Measurements from ENCODE around the gene GALNTL6.

GALNTL6 gene

DNA sequence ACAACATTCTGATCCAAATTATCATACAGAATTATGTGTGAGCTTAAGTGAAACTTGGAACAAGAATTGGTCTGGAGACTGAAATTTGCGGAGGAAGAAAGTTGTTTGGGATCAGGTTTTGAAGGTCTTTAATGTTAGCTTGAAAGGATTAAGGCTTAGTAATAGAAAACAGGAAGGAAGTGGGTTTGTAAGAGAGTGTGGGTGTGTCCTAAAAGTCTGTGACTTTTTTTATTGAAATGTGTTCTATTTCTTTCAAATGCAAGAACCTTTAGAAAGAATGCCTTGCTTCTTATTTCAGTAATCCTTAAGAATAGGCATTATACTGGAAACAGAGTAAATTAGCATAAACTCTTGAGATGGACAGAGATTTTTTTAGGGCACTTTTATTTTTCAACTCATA is 198.0 kb downstream of the GALNTL6 start:
- DNase-seq (ENCODE audit: insufficient read length, low spot score) (no peak), FAIRE-seq (no peak)
- TF ChIP-seq TAF1 (IDR thresholded peaks at IDR 0.05; ENCODE audit: low read depth, low read length) (no peak), PAX5 (IDR thresholded peaks at IDR 0.05; ENCODE audit: insufficient read depth, low read length, severe bottlenecking) (no peak)

DNA sequence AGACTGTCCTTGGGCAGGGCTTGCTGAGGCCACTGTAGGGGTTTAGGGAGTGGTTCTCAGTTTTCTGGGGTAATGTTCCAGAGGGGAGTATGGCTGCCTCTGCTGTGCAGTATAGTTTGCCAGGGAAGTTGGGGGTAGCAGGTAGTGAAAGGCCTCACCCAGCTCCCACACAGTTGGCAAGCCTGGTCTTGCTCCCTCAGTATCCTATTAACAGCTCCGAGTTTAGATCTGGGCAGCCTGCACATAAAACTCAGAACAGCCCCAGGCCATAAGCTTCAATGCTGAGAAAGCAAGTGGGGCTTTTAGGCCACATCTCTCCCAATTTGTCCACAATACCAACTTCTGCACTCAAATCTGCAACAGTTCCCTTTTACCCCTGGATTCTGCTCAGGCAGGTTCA is 205.2 kb downstream of the GALNTL6 start:
- TF ChIP-seq POU2F2 (IDR thresholded peaks at IDR 0.05; ENCODE audit: low read depth, low read length) = no peak
- TF ChIP-seq SPI1 (IDR thresholded peaks at IDR 0.05; ENCODE audit: low read depth, low read length) = no peak
- no peak for TF ChIP-seq POLR2A (IDR thresholded peaks at IDR 0.05; ENCODE audit: low read depth, low read length)
- no peak for TF ChIP-seq POLR2AphosphoS5 (IDR thresholded peaks at IDR 0.05; ENCODE audit: low read depth, low read length)
- TF ChIP-seq PAX5 (IDR thresholded peaks at IDR 0.05; ENCODE audit: insufficient read depth, low read length, severe bottlenecking) = no peak
- no peak for TF ChIP-seq TAF1 (IDR thresholded peaks at IDR 0.05; ENCODE audit: low read depth, low read length)
- FAIRE-seq (no peak), DNase-seq (ENCODE audit: insufficient read length, low spot score) (no peak)

DNA sequence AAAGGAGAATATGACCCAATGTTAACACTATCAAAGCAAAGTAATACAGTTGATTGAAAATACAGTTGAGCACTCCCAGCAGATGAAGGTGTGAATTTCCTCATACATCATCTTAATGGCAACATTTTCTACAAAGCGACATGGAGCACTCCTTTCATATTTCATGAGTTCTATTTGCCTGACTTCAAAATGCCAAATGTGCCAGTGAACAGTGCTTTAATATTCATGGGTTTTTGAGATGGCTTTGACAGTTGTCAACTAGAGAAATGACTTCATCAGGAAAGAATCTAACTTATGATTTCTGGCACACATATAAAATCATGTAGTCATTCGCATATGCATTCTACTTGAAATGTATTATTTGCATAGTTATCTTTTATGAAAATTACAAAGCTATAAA is 222.4 kb downstream of the GALNTL6 start:
- FAIRE-seq (no peak), DNase-seq (ENCODE audit: insufficient read length, low spot score) (no peak)
- TF ChIP-seq TAF1 (IDR thresholded peaks at IDR 0.05; ENCODE audit: low read depth, low read length) = no peak
- no peak for TF ChIP-seq SPI1 (IDR thresholded peaks at IDR 0.05; ENCODE audit: low read depth, low read length)
- TF ChIP-seq POLR2A (IDR thresholded peaks at IDR 0.05; ENCODE audit: low read depth, low read length) = no peak
- no peak for TF ChIP-seq PAX5 (IDR thresholded peaks at IDR 0.05; ENCODE audit: insufficient read depth, low read length, severe bottlenecking)
- TF ChIP-seq POU2F2 (IDR thresholded peaks at IDR 0.05; ENCODE audit: low read depth, low read length) = no peak

DNA sequence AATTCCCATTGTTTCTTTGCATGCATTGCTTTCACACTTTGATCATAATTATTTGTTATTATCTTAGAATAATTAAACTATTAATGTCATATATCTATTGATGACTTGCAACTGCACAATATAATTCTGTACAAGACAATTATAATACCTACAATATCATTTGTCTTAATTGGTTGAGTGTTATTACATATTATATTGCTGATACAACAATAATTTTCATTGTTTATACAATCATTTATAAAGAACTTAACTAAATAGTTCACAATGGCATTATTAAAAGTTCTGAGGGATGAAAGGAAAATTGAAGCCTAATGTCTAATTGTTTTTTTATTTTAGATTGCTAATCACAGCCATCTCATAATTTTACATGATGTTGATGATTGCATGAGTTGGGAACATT is 227.6 kb downstream of the GALNTL6 start:
- FAIRE-seq = no peak
- no peak for DNase-seq (ENCODE audit: insufficient read length, low spot score)
- TF ChIP-seq PAX5 (IDR thresholded peaks at IDR 0.05; ENCODE audit: insufficient read depth, low read length, severe bottlenecking) (no peak), POLR2A (IDR thresholded peaks at IDR 0.05; ENCODE audit: low read depth, low read length) (no peak), SPI1 (IDR thresholded peaks at IDR 0.05; ENCODE audit: low read depth, low read length) (no peak), TAF1 (IDR thresholded peaks at IDR 0.05; ENCODE audit: low read depth, low read length) (no peak), POLR2AphosphoS5 (IDR thresholded peaks at IDR 0.05; ENCODE audit: low read depth, low read length) (no peak), POU2F2 (IDR thresholded peaks at IDR 0.05; ENCODE audit: low read depth, low read length) (no peak)

DNA sequence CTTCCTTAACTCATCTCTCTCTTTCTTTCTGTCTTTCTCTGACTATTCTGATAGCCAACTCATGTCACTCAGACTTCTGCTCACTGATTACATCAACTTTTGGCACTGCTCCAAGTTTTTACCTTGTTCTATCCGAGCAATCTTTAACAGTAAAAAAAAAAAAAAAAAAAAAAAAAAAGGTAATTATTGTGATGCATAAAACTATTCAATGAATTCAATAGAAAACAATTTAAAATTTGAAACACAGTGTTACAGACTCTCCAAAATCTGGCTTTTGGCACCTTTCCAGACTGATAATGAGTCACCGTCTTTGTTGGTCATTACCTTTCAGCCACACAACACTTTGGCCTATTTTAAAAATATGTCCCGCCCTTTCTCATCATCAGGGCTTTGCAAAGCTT is 229.5 kb downstream of the GALNTL6 start:
- DNase-seq (ENCODE audit: insufficient read length, low spot score) (no peak), FAIRE-seq (no peak)
- TF ChIP-seq POLR2A (IDR thresholded peaks at IDR 0.05; ENCODE audit: low read depth, low read length) (no peak), TAF1 (IDR thresholded peaks at IDR 0.05; ENCODE audit: low read depth, low read length) (no peak), PAX5 (IDR thresholded peaks at IDR 0.05; ENCODE audit: insufficient read depth, low read length, severe bottlenecking) (no peak), SPI1 (IDR thresholded peaks at IDR 0.05; ENCODE audit: low read depth, low read length) (no peak), POU2F2 (IDR thresholded peaks at IDR 0.05; ENCODE audit: low read depth, low read length) (no peak), POLR2AphosphoS5 (IDR thresholded peaks at IDR 0.05; ENCODE audit: low read depth, low read length) (no peak)

DNA sequence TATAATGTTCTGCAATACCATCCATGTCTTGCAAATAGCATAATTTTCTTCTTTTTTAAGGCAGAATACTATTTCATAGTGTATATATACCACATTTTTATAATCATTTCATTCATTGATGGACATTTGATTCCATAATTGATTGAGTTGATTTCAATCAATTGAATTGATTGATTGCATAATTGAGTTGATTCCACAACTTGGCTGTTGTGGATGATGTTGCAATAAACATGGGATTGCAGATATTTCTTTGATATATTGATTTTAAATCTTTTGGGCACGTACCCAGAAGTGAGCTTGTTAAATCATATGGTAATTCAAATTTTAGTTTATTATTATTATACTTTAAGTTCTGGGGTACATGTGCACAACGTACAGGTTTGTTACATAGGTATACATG is 232.8 kb downstream of the GALNTL6 start:
- FAIRE-seq (no peak), DNase-seq (ENCODE audit: insufficient read length, low spot score) (no peak)
- TF ChIP-seq PAX5 (IDR thresholded peaks at IDR 0.05; ENCODE audit: insufficient read depth, low read length, severe bottlenecking) (no peak), POLR2A (IDR thresholded peaks at IDR 0.05; ENCODE audit: low read depth, low read length) (no peak), SPI1 (IDR thresholded peaks at IDR 0.05; ENCODE audit: low read depth, low read length) (no peak), POU2F2 (IDR thresholded peaks at IDR 0.05; ENCODE audit: low read depth, low read length) (no peak), POLR2AphosphoS5 (IDR thresholded peaks at IDR 0.05; ENCODE audit: low read depth, low read length) (no peak), TAF1 (IDR thresholded peaks at IDR 0.05; ENCODE audit: low read depth, low read length) (no peak)

DNA sequence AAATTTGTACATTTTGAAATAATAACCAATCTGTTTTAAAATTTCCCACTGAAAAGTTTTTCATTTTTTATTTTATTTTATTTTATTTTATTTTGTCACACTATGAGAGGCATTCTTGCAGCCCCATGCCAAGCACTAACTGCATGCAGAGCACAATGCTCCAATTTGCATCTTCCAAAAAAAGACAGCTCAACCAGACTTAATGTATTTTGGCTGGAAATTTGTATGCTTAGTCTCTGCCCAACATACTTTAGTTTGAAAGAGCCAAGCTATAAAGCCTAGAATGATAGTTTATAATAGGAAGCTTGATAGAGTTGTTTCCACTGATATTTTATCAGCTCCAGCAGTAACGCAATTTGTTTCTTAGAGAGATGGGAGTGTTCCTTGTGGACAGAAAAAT is 235.5 kb downstream of the GALNTL6 start:
- TF ChIP-seq POLR2AphosphoS5 (IDR thresholded peaks at IDR 0.05; ENCODE audit: low read depth, low read length) = no peak
- TF ChIP-seq PAX5 (IDR thresholded peaks at IDR 0.05; ENCODE audit: insufficient read depth, low read length, severe bottlenecking) = no peak
- no peak for TF ChIP-seq POU2F2 (IDR thresholded peaks at IDR 0.05; ENCODE audit: low read depth, low read length)
- no peak for TF ChIP-seq SPI1 (IDR thresholded peaks at IDR 0.05; ENCODE audit: low read depth, low read length)
- TF ChIP-seq TAF1 (IDR thresholded peaks at IDR 0.05; ENCODE audit: low read depth, low read length) = no peak
- no peak for TF ChIP-seq POLR2A (IDR thresholded peaks at IDR 0.05; ENCODE audit: low read depth, low read length)
- DNase-seq (ENCODE audit: insufficient read length, low spot score) = no peak
- FAIRE-seq = no peak

DNA sequence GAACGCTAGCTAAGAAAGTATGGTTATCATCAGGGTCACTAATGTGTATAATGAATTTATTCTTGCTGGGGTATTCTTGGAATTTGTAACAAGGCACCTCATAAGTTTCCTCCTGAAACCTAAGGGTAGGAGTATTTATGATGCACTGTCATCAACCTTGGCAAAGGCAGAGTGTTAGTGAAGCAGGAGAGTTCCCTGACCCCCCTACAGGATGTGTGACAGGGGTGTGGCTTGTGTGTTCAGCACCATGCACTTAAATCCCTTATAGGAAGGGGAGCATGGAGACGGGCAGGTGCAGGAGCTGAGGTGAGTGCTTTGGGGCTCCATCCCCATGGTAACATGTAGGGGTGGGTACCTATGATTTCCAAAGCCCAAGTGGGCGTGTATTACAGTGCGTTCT is 237.7 kb downstream of the GALNTL6 start:
- DNase-seq (ENCODE audit: insufficient read length, low spot score) = no peak
- FAIRE-seq = no peak
- no peak for TF ChIP-seq TAF1 (IDR thresholded peaks at IDR 0.05; ENCODE audit: low read depth, low read length)

DNA sequence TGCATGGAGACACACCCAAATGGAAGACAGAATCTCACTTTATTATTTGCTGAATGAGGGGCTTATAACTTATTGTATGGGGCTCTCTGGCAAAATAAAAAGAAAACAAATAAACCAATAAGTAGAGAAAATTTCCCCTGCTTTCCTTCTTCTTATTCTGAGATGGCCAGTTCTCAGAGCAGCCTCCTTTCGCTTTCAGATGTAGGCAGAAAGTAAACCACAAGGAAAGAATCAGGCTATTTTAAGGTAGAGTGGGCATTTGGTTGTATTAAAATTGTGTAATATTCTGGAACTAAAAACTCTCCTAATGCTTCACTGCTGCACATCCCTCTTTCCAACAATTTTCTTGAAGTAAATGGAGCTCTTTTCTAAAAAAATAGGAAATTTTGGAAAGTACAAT is 241.8 kb downstream of the GALNTL6 start:
- TF ChIP-seq POU2F2 (IDR thresholded peaks at IDR 0.05; ENCODE audit: low read depth, low read length) (no peak), TAF1 (IDR thresholded peaks at IDR 0.05; ENCODE audit: low read depth, low read length) (no peak), SPI1 (IDR thresholded peaks at IDR 0.05; ENCODE audit: low read depth, low read length) (no peak), PAX5 (IDR thresholded peaks at IDR 0.05; ENCODE audit: insufficient read depth, low read length, severe bottlenecking) (no peak), POLR2A (IDR thresholded peaks at IDR 0.05; ENCODE audit: low read depth, low read length) (no peak), POLR2AphosphoS5 (IDR thresholded peaks at IDR 0.05; ENCODE audit: low read depth, low read length) (no peak)
- no peak for DNase-seq (ENCODE audit: insufficient read length, low spot score)
- no peak for FAIRE-seq

DNA sequence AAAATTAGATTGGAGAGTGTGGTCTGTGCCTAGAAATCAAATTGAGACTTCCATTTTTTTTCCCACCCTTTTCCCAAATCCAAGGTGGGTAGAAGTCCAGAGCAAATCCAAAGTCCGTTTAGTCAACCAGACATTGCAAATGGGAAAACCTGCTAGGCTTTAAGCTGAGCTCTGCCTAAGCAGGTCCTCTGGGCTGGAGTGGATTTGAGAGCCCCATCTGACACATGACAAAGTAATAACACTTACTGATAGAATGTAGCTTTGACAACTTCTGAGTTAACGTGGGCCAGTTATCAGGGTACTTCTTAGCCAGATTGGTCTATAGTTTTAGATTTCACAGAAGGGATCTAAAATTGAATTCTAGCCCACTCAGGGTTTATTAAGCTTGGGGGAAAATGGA is 242.3 kb downstream of the GALNTL6 start:
- no peak for FAIRE-seq
- DNase-seq (ENCODE audit: insufficient read length, low spot score) = no peak
- TF ChIP-seq TAF1 (IDR thresholded peaks at IDR 0.05; ENCODE audit: low read depth, low read length) (no peak), POU2F2 (IDR thresholded peaks at IDR 0.05; ENCODE audit: low read depth, low read length) (no peak), PAX5 (IDR thresholded peaks at IDR 0.05; ENCODE audit: insufficient read depth, low read length, severe bottlenecking) (no peak), POLR2A (IDR thresholded peaks at IDR 0.05; ENCODE audit: low read depth, low read length) (no peak), SPI1 (IDR thresholded peaks at IDR 0.05; ENCODE audit: low read depth, low read length) (no peak), POLR2AphosphoS5 (IDR thresholded peaks at IDR 0.05; ENCODE audit: low read depth, low read length) (no peak)
